ENCODE measurements around the gene CCDC85C.

The CCDC85C gene

DNA sequence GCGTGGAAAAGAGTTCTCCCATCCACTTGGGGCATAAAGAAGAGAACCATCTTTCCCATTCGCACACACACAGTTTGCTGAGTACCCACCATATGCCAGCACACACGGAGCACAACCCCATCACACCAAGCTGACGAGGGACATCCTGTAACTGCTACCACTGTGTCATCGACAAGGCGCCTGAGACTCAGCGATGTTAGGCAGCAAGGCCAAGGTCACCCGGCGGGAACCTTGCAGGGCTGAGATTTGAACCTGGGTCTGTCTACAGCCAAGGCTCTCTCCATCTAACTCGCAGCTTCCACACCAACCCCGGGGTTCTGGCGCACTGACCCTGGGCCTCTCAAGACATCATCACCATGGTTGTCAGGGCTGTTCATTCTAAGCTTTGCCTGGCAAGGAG lies 60.0 kb downstream of the CCDC85C start:
- Histone ChIP-seq H3K4me3 (no peak overlapping the region), H3K9me3 (ENCODE audit: low read depth, low read length) (no peaks in the 10 kb centered on the region), H3K9ac (ENCODE audit: insufficient read length) (no peak overlapping the region), H3K27ac (no peak overlapping the region), H3K36me3 (ENCODE audit: insufficient read depth, low read length) (no peaks in the 10 kb centered on the region)
- TF ChIP-seq EZH2 (IDR thresholded peaks at IDR 0.05) (no peak), FOXP2 (optimal IDR thresholded peaks at IDR 0.05; ENCODE audit: control extremely low read depth, extremely low read length, insufficient read depth) (no peak), POLR2AphosphoS5 (IDR thresholded peaks at IDR 0.05; ENCODE audit: borderline replicate concordance, low read depth, low read length) (no peak)
- no peak for DNase-seq (ENCODE audit: low read depth, low spot score)

DNA sequence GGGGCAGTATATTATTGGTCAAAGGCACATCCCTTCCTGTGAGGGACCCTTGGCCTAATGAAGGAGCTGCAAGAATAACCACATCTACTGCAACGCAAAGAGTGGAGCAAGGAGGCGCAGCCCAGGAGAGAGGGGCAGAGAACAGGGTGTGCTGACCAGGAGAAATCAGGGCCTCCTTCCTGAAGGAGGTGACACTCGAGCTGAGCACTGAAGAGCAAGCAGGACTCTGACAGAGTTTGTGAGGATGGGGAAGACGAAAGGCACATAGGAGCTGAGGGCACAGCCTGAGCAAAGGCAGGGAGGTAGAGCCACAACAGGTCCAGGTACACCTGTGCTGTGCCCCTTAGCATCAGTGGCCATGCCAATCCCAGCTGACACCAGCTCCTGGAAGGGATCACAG lies 60.6 kb downstream of the CCDC85C start:
- TF ChIP-seq FOXP2 (optimal IDR thresholded peaks at IDR 0.05; ENCODE audit: control extremely low read depth, extremely low read length, insufficient read depth) (no peak), POLR2AphosphoS5 (IDR thresholded peaks at IDR 0.05; ENCODE audit: borderline replicate concordance, low read depth, low read length) (no peak), EZH2 (IDR thresholded peaks at IDR 0.05) (no peak)
- no peak for DNase-seq (ENCODE audit: low read depth, low spot score)
- no peak overlapping the region for H3K27ac ChIP-seq
- no peaks in the 10 kb centered on the region for H3K36me3 ChIP-seq (ENCODE audit: insufficient read depth, low read length)
- H3K9ac ChIP-seq (ENCODE audit: insufficient read length) = no peak overlapping the region
- no peaks in the 10 kb centered on the region for H3K9me3 ChIP-seq (ENCODE audit: low read depth, low read length)
- no peak overlapping the region for H3K4me3 ChIP-seq

DNA sequence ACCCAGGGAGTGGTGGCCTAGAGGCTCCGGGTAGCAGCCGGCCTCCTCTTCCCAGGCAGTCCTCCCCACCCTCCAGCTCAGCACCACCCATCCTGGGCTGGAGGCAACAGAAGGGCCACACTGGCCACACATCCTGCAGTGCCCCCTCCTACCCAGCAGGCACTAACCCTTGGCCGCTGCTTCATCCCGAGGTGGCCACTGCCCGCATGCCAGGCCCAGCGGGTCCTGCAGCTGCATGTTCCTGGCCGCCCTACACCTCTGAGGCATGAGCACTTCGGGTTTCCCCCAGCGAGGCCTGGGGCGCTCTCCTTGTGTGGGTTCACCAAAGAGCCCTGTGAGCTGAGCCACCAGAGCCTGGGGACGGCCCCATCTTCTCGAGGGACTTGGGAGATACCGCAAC lies 61.4 kb downstream of the CCDC85C start:
- H3K4me3 ChIP-seq = no peak overlapping the region
- TF ChIP-seq FOXP2 (optimal IDR thresholded peaks at IDR 0.05; ENCODE audit: control extremely low read depth, extremely low read length, insufficient read depth) (no peak), POLR2AphosphoS5 (IDR thresholded peaks at IDR 0.05; ENCODE audit: borderline replicate concordance, low read depth, low read length) (no peak), EZH2 (IDR thresholded peaks at IDR 0.05) (no peak)
- H3K9me3 ChIP-seq (ENCODE audit: low read depth, low read length) = no peaks in the 10 kb centered on the region
- H3K27ac ChIP-seq = no peak overlapping the region
- DNase-seq (ENCODE audit: low read depth, low spot score) = no peak
- H3K9ac ChIP-seq (ENCODE audit: insufficient read length) = no peak overlapping the region
- H3K36me3 ChIP-seq (ENCODE audit: insufficient read depth, low read length) = no peaks in the 10 kb centered on the region

DNA sequence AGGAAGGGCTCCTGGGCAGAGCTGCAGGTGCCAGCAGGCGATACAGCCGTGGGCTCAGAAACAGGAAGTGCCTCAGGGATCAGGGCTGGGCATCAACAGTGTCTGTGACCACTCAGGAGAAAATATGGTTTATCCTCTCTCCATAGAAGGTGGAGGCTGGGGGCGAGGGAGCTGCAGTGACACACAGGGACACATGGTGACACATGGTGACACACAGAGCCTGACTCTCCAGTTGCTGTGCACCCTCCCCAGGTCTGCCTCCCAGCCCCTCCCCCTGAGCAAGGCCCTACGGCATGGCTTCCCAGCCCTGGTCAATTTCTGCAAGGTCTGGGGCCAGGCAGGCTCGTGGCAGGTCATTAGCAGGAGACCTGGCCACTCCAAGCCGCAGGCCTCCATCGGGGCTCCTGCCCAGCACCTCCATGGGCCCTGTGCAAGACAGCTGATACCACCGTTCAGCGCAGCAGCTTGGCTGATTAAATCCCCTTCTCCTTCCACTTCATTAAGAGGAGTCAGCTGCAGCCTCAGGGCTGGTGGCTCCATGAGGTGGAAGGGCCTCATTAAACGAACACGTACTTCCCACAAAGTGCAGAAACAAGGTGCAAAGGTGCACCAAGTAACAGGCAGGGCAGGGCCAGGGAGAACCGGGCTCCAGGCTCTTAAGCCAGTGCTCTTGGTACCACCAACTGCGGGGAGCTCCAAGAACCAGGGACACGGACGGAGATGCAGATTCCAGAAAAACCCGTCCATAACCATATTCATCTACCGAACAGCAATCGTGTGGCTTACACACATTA lies 62.1 kb downstream of the CCDC85C start:
- Histone ChIP-seq H3K4me3 (no peak overlapping the region), H3K9ac (ENCODE audit: insufficient read length) (no peak overlapping the region), H3K36me3 (ENCODE audit: insufficient read depth, low read length) (no peaks in the 10 kb centered on the region), H3K27ac (no peak overlapping the region), H3K9me3 (ENCODE audit: low read depth, low read length) (no peaks in the 10 kb centered on the region)
- TF ChIP-seq EZH2 (IDR thresholded peaks at IDR 0.05) (no peak), POLR2AphosphoS5 (IDR thresholded peaks at IDR 0.05; ENCODE audit: borderline replicate concordance, low read depth, low read length) (no peak), FOXP2 (optimal IDR thresholded peaks at IDR 0.05; ENCODE audit: control extremely low read depth, extremely low read length, insufficient read depth) (no peak)
- no peak for DNase-seq (ENCODE audit: low read depth, low spot score)

DNA sequence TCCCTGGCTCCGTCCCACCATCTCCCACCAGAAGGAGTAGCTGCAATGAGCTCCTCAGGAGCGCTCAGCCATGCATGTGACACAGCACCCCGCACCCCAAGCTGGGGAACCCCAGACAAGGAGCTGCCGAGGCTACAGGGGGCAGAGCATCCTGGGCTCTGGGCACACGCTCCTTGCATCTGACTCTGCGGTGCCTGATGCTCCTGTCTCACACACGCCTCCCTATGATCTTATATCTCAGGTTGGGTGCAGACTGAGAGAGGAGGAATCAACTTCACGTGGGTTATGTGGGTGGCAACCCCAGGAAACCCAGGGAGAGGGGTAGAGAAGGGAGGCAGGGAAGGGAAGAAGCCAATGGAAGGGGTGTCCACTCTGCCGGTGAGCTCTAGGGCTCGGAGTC lies 62.8 kb downstream of the CCDC85C start:
- Histone ChIP-seq H3K4me3 (no peak overlapping the region), H3K36me3 (ENCODE audit: insufficient read depth, low read length) (no peaks in the 10 kb centered on the region), H3K9me3 (ENCODE audit: low read depth, low read length) (no peaks in the 10 kb centered on the region), H3K9ac (ENCODE audit: insufficient read length) (no peak overlapping the region), H3K27ac (no peak overlapping the region)
- no peak for TF ChIP-seq EZH2 (IDR thresholded peaks at IDR 0.05)
- no peak for TF ChIP-seq FOXP2 (optimal IDR thresholded peaks at IDR 0.05; ENCODE audit: control extremely low read depth, extremely low read length, insufficient read depth)
- no peak for TF ChIP-seq POLR2AphosphoS5 (IDR thresholded peaks at IDR 0.05; ENCODE audit: borderline replicate concordance, low read depth, low read length)
- DNase-seq (ENCODE audit: low read depth, low spot score) = no peak

DNA sequence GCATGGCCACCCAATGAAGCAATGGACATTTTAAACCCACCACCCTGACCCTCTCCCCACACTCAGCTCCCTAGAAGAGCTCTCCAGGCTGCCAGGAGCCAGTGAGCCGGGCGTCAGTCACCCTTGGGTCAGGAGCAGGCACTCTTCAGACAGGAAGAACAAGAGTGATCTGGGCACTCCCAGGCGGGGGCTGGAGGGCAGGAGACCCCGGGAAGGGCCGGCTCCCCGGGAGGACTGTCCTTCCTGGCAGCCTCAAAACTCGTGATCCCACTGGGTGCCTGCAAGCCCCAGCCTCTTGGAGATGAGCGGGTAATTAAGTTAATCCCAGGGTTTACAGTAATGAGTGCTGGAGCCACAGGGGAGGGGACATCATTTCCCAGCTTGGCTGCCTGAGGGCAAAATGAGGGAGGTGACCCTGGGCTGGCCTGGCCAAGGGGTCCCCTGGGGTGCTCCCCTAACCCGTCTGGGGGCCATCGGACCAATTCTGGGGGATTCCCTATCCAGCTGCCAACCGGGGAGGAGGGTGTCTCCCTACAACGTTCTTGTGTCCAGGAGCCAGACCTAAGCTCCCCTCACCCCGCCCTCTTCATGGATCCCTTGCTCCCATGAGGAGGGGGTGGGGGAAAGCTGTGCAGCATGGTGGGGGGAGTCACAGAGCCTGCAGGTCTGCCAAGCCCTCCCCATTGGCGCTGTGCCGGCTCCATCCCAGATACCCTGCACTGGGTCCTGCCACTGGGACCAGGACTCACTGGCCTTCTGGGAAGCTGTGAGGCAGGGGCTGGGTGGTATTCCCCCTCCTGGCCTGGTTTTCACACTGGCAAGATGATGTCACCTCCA lies 63.6 kb downstream of the CCDC85C start:
- Histone ChIP-seq H3K9ac (ENCODE audit: insufficient read length) (no peak overlapping the region), H3K27ac (no peak overlapping the region)
- no peak for TF ChIP-seq FOXP2 (optimal IDR thresholded peaks at IDR 0.05; ENCODE audit: control extremely low read depth, extremely low read length, insufficient read depth)
- TF ChIP-seq EZH2 (IDR thresholded peaks at IDR 0.05) = no peak
- TF ChIP-seq POLR2AphosphoS5 (IDR thresholded peaks at IDR 0.05; ENCODE audit: borderline replicate concordance, low read depth, low read length) = no peak

DNA sequence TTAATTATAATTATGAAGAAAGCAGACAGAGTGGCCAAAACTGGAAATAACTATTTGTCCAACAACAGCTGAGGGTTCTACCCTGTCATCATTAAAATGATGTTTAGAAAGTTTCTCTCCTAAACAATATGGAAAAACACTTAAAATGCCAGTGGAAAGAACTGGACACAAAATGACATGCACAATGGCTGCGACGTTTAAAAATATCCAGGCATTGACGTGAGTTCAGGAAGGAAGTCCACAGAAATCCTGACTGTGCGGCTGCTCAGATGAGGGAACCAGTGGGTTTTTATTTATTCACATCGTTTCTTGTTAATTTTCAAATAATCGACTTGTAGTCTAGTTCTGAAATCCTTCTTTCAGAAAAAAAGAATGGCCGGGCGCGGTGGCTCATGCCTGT lies 64.5 kb downstream of the CCDC85C start:
- no peak overlapping the region for H3K4me3 ChIP-seq
- no peaks in the 10 kb centered on the region for H3K9me3 ChIP-seq (ENCODE audit: low read depth, low read length)
- H3K27ac ChIP-seq = no peak overlapping the region
- TF ChIP-seq FOXP2 (optimal IDR thresholded peaks at IDR 0.05; ENCODE audit: control extremely low read depth, extremely low read length, insufficient read depth) (no peak), POLR2AphosphoS5 (IDR thresholded peaks at IDR 0.05; ENCODE audit: borderline replicate concordance, low read depth, low read length) (no peak), EZH2 (IDR thresholded peaks at IDR 0.05) (no peak)
- no peak overlapping the region for H3K9ac ChIP-seq (ENCODE audit: insufficient read length)
- H3K36me3 ChIP-seq (ENCODE audit: insufficient read depth, low read length) = no peaks in the 10 kb centered on the region
- no peak for DNase-seq (ENCODE audit: low read depth, low spot score)

More for the DNA sequence above, 63.6 kb downstream of the CCDC85C start:
- DNase-seq (ENCODE audit: low read depth, low spot score) = no peak
- H3K36me3 ChIP-seq (ENCODE audit: insufficient read depth, low read length) = no peaks in the 10 kb centered on the region
- H3K4me3 ChIP-seq = no peak overlapping the region
- no peaks in the 10 kb centered on the region for H3K9me3 ChIP-seq (ENCODE audit: low read depth, low read length)

DNA sequence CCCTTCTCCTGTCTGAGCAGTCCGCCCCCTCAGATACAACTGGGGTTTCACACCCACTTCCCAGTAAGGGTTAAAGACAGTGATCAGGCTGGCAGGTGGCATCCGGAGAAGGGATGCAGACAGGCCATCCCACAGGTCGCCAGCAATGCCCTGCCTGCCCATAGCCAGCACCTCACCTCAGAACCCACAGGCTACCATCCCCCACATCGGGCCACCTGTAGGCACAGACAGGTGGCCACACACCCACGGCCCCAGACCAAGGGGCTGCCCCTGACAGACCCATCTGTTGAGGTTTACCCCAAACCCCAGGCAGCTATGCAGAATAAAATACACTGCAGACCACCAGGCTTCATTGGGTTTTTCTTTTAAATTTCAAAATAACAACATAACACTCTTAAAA lies 65.3 kb downstream of the CCDC85C start:
- no peak for DNase-seq (ENCODE audit: low read depth, low spot score)
- Histone ChIP-seq H3K27ac (no peak overlapping the region), H3K36me3 (ENCODE audit: insufficient read depth, low read length) (no peaks in the 10 kb centered on the region), H3K9ac (ENCODE audit: insufficient read length) (no peak overlapping the region), H3K9me3 (ENCODE audit: low read depth, low read length) (no peaks in the 10 kb centered on the region), H3K4me3 (no peak overlapping the region)
- TF ChIP-seq FOXP2 (optimal IDR thresholded peaks at IDR 0.05; ENCODE audit: control extremely low read depth, extremely low read length, insufficient read depth) (no peak), POLR2AphosphoS5 (IDR thresholded peaks at IDR 0.05; ENCODE audit: borderline replicate concordance, low read depth, low read length) (no peak), EZH2 (IDR thresholded peaks at IDR 0.05) (no peak)

Data from SK-N-MC (cell line).